ENCODE results near the gene CFP. TPM values are rescaled to one million over a fixed set of nuclear protein-coding genes. Genes with fewer than 3 reads are reported as not detected.

The CFP gene
- total and polyA plus RNA-seq, 2 of the 13 experiments (the other 11 are each of a cell fraction or from before 2014, with no cell fraction given) = 0.01 TPM; not detected in 1

DNA sequence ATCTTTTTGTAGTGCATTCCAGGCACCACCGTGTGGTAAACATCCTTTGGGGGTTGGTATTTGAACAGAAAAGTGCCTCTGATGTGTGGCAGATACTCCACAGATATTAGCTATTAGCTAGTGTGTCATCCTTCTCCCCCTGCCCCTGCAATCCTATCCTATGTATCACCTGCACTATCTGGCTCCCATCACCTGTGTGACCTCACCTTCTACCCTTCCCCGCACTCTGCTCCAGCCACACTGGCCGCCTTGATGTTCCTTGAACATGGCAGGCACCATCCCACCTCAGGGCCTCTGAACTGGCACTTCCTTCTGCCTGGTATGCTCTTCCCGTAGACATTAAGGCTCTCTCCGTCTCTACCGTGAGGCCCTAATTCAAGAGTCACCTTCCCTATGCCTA, 16.9 kb upstream of the CFP start:
- no peak overlapping the region for H2AFZ ChIP-seq (ENCODE audit: low read length)
- H3K4me1 ChIP-seq (ENCODE audit: insufficient read depth, low read length) = no peaks in the 10 kb centered on the region
- no TSS peak for BruUV-seq (replicated peaks)
- 94% methylated on average over 6 of the region's 6 CpGs for WGBS (ENCODE audit: low lambda C conversion rate)
- ATAC-seq (no peak), DNase-seq (ENCODE audit: low spot score) (no peak), FAIRE-seq (no peak)
- H3K9ac ChIP-seq (ENCODE audit: insufficient read depth, low read depth, low read length) = no peak overlapping the region
- H3K4me3 ChIP-seq (replicated peaks in 1 of 3; ENCODE audit: insufficient read depth in 1 of 3, low read depth in 2 of 3, low read length in 3 of 3) = no peak overlapping the region
- peaks cover 2% of the 10 kb centered on the region for H3K79me2 ChIP-seq (ENCODE audit: insufficient read depth, low read length)
- no peaks in the 10 kb centered on the region for H3K9me3 ChIP-seq (ENCODE audit: low read length)
- in situ Hi-C loops (cut with HindIII; ENCODE audit: extremely low pct_ligation_motif_present, low pct_unique_long_range_greater_than_20kb) (no loop called here), intact Hi-C loops (cut with micrococcal nuclease; ENCODE audit: unreplicated experiment) (no loop called here)
- H4K20me1 ChIP-seq (ENCODE audit: insufficient read depth, low read length) = no peaks in the 10 kb centered on the region
- no peak for TF ChIP-seq ZNF335 (CRISPR knock-in tag; IDR thresholded peaks at IDR 0.05)
- TF ChIP-seq ZNF30 (CRISPR knock-in tag; IDR thresholded peaks at IDR 0.05) = no peak
- H3K27ac ChIP-seq (ENCODE audit: extremely low read length, insufficient read depth, low read length) = no peak overlapping the region
- no peaks in the 10 kb centered on the region for H3K27me3 ChIP-seq (ENCODE audit: control insufficient read depth in 1 of 2, insufficient read depth in 2 of 2, low read length in 2 of 2)
- CTCF ChIA-PET (ENCODE audit: low intra/inter-chr PET ratio, low total read pairs) = no interaction called here
- POLR2A ChIA-PET = no interaction called here
- no peak overlapping the region for H3K4me2 ChIP-seq (ENCODE audit: low read depth, low read length)
- H3K36me3 ChIP-seq (replicated peaks in 1 of 2; ENCODE audit: control insufficient read depth in 1 of 2, insufficient read depth in 2 of 2, low read length in 2 of 2) = peaks cover 0 to 1% of the 10 kb centered on the region in 2 experiments; a peak in 2 of 5 replicates

DNA sequence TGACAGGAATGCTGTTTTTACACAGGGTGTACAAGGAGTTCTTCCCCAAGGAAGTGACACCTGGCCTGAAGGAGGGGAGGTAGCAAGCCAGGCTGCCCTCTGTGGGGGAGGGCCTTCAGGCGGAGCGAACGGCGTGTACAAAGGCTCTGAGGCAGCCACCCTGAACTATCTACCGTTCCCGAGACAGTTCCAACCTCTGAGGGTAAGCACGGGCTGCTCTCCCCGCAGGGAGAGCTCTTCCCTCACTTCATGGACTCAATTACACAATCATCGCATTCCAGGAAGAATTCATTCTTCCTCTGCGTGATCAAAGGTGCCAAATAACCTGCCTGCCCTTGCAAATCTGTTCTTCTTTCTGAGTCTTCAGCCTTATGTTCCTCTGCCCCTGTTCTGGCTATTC, 15.8 kb upstream of the CFP start:
- ATAC-seq (no peak), FAIRE-seq (no peak), DNase-seq (ENCODE audit: low spot score) (no peak)
- no TSS peak for BruUV-seq (replicated peaks)
- no peak overlapping the region for H2AFZ ChIP-seq (ENCODE audit: low read length)
- H4K20me1 ChIP-seq (ENCODE audit: insufficient read depth, low read length) = no peaks in the 10 kb centered on the region
- no CpG with 5 or more reads among the region's 10 CpGs for WGBS (ENCODE audit: low lambda C conversion rate)
- in situ Hi-C loops (cut with HindIII; ENCODE audit: extremely low pct_ligation_motif_present, low pct_unique_long_range_greater_than_20kb) (no loop called here), intact Hi-C loops (cut with micrococcal nuclease; ENCODE audit: unreplicated experiment) (no loop called here)
- no peaks in the 10 kb centered on the region for H3K9me3 ChIP-seq (ENCODE audit: low read length)
- ChIA-PET POLR2A (no interaction called here), CTCF (ENCODE audit: low intra/inter-chr PET ratio, low total read pairs) (no interaction called here)
- peaks cover 2% of the 10 kb centered on the region for H3K79me2 ChIP-seq (ENCODE audit: insufficient read depth, low read length)
- peaks cover 0 to 10% of the 10 kb centered on the region in 2 experiments; a peak in 3 of 5 replicates for H3K36me3 ChIP-seq (replicated peaks in 1 of 2; ENCODE audit: control insufficient read depth in 1 of 2, insufficient read depth in 2 of 2, low read length in 2 of 2)
- H3K27me3 ChIP-seq (ENCODE audit: control insufficient read depth in 1 of 2, insufficient read depth in 2 of 2, low read length in 2 of 2) = no peaks in the 10 kb centered on the region
- H3K4me1 ChIP-seq (ENCODE audit: insufficient read depth, low read length) = no peaks in the 10 kb centered on the region
- H3K9ac ChIP-seq (ENCODE audit: insufficient read depth, low read depth, low read length) = no peak overlapping the region
- no peak overlapping the region for H3K4me3 ChIP-seq (replicated peaks in 1 of 3; ENCODE audit: insufficient read depth in 1 of 3, low read depth in 2 of 3, low read length in 3 of 3)
- no peak overlapping the region for H3K27ac ChIP-seq (ENCODE audit: extremely low read length, insufficient read depth, low read length)
- TF ChIP-seq ERF (CRISPR knock-in tag; IDR thresholded peaks at IDR 0.05) (no peak), JARID2 (CRISPR knock-in tag; IDR thresholded peaks at IDR 0.05; ENCODE audit: insufficient replicate concordance) (no peak), CCAR2 (optimal IDR thresholded peaks at IDR 0.05; ENCODE audit: low read depth, low read length) (no peak), ZBTB21 (CRISPR knock-in tag; IDR thresholded peaks at IDR 0.05) (no peak), HNF4G (IDR thresholded peaks at IDR 0.05; ENCODE audit: borderline replicate concordance, low read depth, low read length) (no peak), HNF4G (CRISPR knock-in tag; IDR thresholded peaks at IDR 0.05; ENCODE audit: borderline replicate concordance, low read depth) (no peak), ZNF431 (CRISPR knock-in tag; IDR thresholded peaks at IDR 0.05; ENCODE audit: borderline replicate concordance, low read depth) (no peak), MYNN (CRISPR knock-in tag; IDR thresholded peaks at IDR 0.05; ENCODE audit: low read depth) (no peak), ZBTB44 (CRISPR knock-in tag; IDR thresholded peaks at IDR 0.05) (no peak), ZNF225 (CRISPR knock-in tag; IDR thresholded peaks at IDR 0.05) (no peak), ZFP36 (IDR thresholded peaks at IDR 0.05; ENCODE audit: borderline replicate concordance, low read depth, low read length, partially characterized antibody) (no peak)
- H3K4me2 ChIP-seq (ENCODE audit: low read depth, low read length) = no peak overlapping the region

All from HepG2 (cell line).